Measurements from ENCODE around the gene DYNC1LI2.

- TF ChIP-seq, protein P1, sequence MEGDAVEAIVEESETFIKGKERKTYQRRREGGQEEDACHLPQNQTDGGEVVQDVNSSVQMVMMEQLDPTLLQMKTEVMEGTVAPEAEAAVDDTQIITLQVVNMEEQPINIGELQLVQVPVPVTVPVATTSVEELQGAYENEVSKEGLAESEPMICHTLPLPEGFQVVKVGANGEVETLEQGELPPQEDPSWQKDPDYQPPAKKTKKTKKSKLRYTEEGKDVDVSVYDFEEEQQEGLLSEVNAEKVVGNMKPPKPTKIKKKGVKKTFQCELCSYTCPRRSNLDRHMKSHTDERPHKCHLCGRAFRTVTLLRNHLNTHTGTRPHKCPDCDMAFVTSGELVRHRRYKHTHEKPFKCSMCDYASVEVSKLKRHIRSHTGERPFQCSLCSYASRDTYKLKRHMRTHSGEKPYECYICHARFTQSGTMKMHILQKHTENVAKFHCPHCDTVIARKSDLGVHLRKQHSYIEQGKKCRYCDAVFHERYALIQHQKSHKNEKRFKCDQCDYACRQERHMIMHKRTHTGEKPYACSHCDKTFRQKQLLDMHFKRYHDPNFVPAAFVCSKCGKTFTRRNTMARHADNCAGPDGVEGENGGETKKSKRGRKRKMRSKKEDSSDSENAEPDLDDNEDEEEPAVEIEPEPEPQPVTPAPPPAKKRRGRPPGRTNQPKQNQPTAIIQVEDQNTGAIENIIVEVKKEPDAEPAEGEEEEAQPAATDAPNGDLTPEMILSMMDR (IDR thresholded peaks at IDR 0.05 in 2 of 3, conservative IDR thresholded peaks at IDR 0.05 in 1 of 3; ENCODE audit: borderline replicate concordance in 1 of 3, insufficient read depth in 1 of 3, low read depth in 2 of 3, low read length in 2 of 3) = no peak
- TF ChIP-seq JUND (IDR thresholded peaks at IDR 0.05) (no peak), RAD21 (IDR thresholded peaks at IDR 0.05; ENCODE audit: low read depth) (no peak), EGR1 (IDR thresholded peaks at IDR 0.05; ENCODE audit: low read depth) (no peak), ZBTB33 (IDR thresholded peaks at IDR 0.05; ENCODE audit: extremely low read depth, insufficient replicate concordance, low read length) (no peak), ATF3 (IDR thresholded peaks at IDR 0.05) (no peak), POLR2A (IDR thresholded peaks at IDR 0.05; ENCODE audit: borderline replicate concordance, extremely low read depth, insufficient read depth, insufficient read length) (no peak), CEBPB (IDR thresholded peaks at IDR 0.05; ENCODE audit: low read depth) (no peak), MAX (IDR thresholded peaks at IDR 0.05) (no peak)
Measured at GRCh38 chr16:66735891-66736290, 15.5 kb downstream of the DYNC1LI2 start.

Data from HCT116 (cell line).